GM12878 (cell line): ENCODE data around the gene STXBP1.

ENCODE experiments used
- JUND ChIP-seq: IDR thresholded peaks from 2 replicates; pipeline ENCODE4 v1.6.1; 2012; ENCODE audit warnings: low read depth, mild to moderate bottlenecking, low read length, improper control_type of control experiment, moderate library complexity
- ZNF217 ChIP-seq: fragments of 450-650 bp; IDR thresholded peaks from 2 replicates; pipeline ENCODE4 v1.6.1; 2017; ENCODE audit warnings: antibody characterized with exemption, mild to moderate bottlenecking

DNA sequence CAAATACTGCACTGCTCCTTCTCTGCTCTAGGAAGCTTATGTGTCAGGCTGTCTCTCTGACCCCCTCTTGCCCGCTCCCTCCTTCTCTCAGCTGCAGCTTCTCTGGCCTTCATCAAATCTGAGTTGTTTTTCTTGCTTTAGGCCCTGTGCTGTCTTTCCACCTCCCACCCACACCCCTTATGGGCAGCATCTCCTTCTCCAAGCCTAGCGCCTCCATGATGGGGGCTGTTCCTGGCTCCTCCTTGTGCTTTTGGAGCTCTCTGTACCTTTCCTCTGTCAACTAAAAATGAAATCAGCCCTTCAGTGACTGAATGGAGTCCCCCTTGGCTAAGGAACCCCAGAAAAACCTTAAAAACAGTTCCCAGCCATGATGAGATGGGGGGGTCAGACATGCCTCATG lies 88.1 kb downstream of the STXBP1 start:
- TF ChIP-seq JUND (no peak), ZNF217 (no peak)
